K562 (cell line): ENCODE measurements around the gene HAP1. TPM values are rescaled to one million over a fixed set of nuclear protein-coding genes. Genes with fewer than 3 reads are reported as not detected.

Experiments used
- BCOR ChIP-seq: fragments of 450-650 bp; IDR thresholded peaks from 2 replicates; pipeline ENCODE4 v1.6.1; 2016
- BMI1 ChIP-seq: fragments of 150-350 bp; IDR thresholded peaks from 2 replicates; pipeline ENCODE4 v1.6.1; 2014; ENCODE audit warnings: low read length
- C11orf30 ChIP-seq: fragments of 450-650 bp; IDR thresholded peaks from 2 replicates; pipeline ENCODE4 v1.6.1; 2016; ENCODE audit warnings: low read depth, mild to moderate bottlenecking
- CBFA2T2 ChIP-seq: fragments of 450-650 bp; conservative IDR thresholded peaks from 2 replicates; pipeline ENCODE4 v1.6.1; 2017; ENCODE audit warnings: mild to moderate bottlenecking
- CTCFL ChIP-seq: IDR thresholded peaks from 2 replicates; pipeline ENCODE4 v1.6.1; 2011; ENCODE audit warnings: borderline replicate concordance, low read depth, mild to moderate bottlenecking, moderate library complexity, low read length; ENCODE audit not compliant: insufficient read depth, poor library complexity, severe bottlenecking
- EGR1 ChIP-seq: fragments of 450-650 bp; conservative IDR thresholded peaks from 2 replicates; pipeline ENCODE4 v1.6.1; 2017; ENCODE audit warnings: mild to moderate bottlenecking
- ELF4 ChIP-seq: fragments of 450-650 bp; formaldehyde crosslinking; IDR thresholded peaks from 2 replicates; pipeline ENCODE4 v1.4.0; 2022; ENCODE audit warnings: missing genetic modification characterization
- ESRRB ChIP-seq: fragments of 250-450 bp; sonication (Bioruptor Pico); IDR thresholded peaks from 2 replicates; pipeline ENCODE4 v1.5.0; 2020; ENCODE audit warnings: mild to moderate bottlenecking, moderate library complexity, borderline replicate concordance
- HBP1 ChIP-seq: fragments of 450-650 bp; formaldehyde crosslinking; IDR thresholded peaks from 2 replicates; pipeline ENCODE4 v1.4.0; 2022; ENCODE audit warnings: missing genetic modification characterization
- MAFG ChIP-seq: fragments of 450-650 bp; conservative IDR thresholded peaks from 2 replicates; pipeline ENCODE4 v1.6.1; 2016; ENCODE audit warnings: missing genetic modification characterization, missing compliant biosample characterization
- MBD2 ChIP-seq: sonication (generic); IDR thresholded peaks from 2 replicates; pipeline ENCODE4 v1.6.1; 2016; ENCODE audit warnings: low read depth, borderline replicate concordance
- PHF20 ChIP-seq: fragments of 450-650 bp; IDR thresholded peaks from 2 replicates; pipeline ENCODE4 v1.6.1; 2018; ENCODE audit not compliant: partially characterized antibody
- PKNOX1 ChIP-seq: fragments of 450-650 bp; IDR thresholded peaks from 2 replicates; pipeline ENCODE4 v1.6.1; 2016
- PPARD ChIP-seq: fragments of 250-450 bp; sonication (Bioruptor Pico); IDR thresholded peaks from 2 replicates; pipeline ENCODE4 v1.8.0; 2022; ENCODE audit warnings: inconsistent platforms, mild to moderate bottlenecking, moderate library complexity
- TAL1 ChIP-seq: fragments of 450-650 bp; IDR thresholded peaks from 2 replicates; pipeline ENCODE4 v1.6.1; 2016; ENCODE audit warnings: mild to moderate bottlenecking
- TARDBP ChIP-seq: fragments of 450-650 bp; IDR thresholded peaks from 2 replicates; pipeline ENCODE4 v1.6.1; 2016
- TFAP4 ChIP-seq: sonication (generic); formaldehyde crosslinking; IDR thresholded peaks from 2 replicates; pipeline ENCODE4 v1.8.0; 2022; ENCODE audit warnings: missing genetic modification reagents, mild to moderate bottlenecking, moderate library complexity, borderline replicate concordance
- THRAP3 ChIP-seq: fragments of 450-650 bp; IDR thresholded peaks from 2 replicates; pipeline ENCODE4 v1.6.1; 2016; ENCODE audit warnings: mild to moderate bottlenecking, inconsistent platforms, borderline replicate concordance
- ZC3H8 ChIP-seq: fragments of 450-650 bp; IDR thresholded peaks from 2 replicates; pipeline ENCODE4 v1.6.1; 2017
- ZFP1 ChIP-seq: fragments of 450-650 bp; formaldehyde crosslinking; IDR thresholded peaks from 2 replicates; pipeline ENCODE4 v1.4.0; 2020; ENCODE audit warnings: mild to moderate bottlenecking, mixed read lengths
- ZNF175 ChIP-seq: fragments of 200-800 bp; sonication (Bioruptor generic); IDR thresholded peaks from 2 replicates; pipeline ENCODE4 v1.6.1; 2016; ENCODE audit warnings: low read depth, mild to moderate bottlenecking, missing genetic modification characterization, missing compliant biosample characterization
- ZNF184 ChIP-seq: sonication (generic); formaldehyde crosslinking; IDR thresholded peaks from 2 replicates; pipeline ENCODE4 v1.5.0; 2020; ENCODE audit warnings: missing genetic modification reagents
- ZNF316 ChIP-seq: fragments of 450-650 bp; IDR thresholded peaks from 2 replicates; pipeline ENCODE4 v1.6.1; 2016
- ZNF699 ChIP-seq: fragments of 250-450 bp; sonication (Bioruptor Pico); IDR thresholded peaks from 2 replicates; pipeline ENCODE4 v1.8.0; 2021; ENCODE audit warnings: mild to moderate bottlenecking, moderate library complexity; ENCODE audit not compliant: insufficient replicate concordance
- polyA plus RNA-seq, 8 experiments: library from polyadenylated mRNA; depleted of rRNA in 4 of 8; stranded (reverse) in 5 of 8; unstranded in 3 of 8; fragments of >200 nt; fragmentation: Nextera tagmentation in 2 of 8; fragmentation: Illumina TruSeq in 1 of 8; extraction: Ambion mirVana in 2 of 8; extraction: Trizol in 1 of 8; gene quantifications; 2 replicates each; pipeline versions ENCODE4 v1.2.1 to v1.2.3, GENCODE V29; 2011 to 2014; ENCODE audit warnings: inconsistent platforms in 1 of 8, missing spikeins in 1 of 8
- total RNA-seq, 7 experiments: library from RNA; depleted of rRNA in 6 of 7; stranded (reverse); fragments of >200 nt in 6 of 7; fragmentation: Illumina TruSeq in 2 of 7; extraction: Trizol in 2 of 7; gene quantifications; 2 replicates each; pipeline versions ENCODE4 v1.2.1 to v1.2.3, GENCODE V29; 2011 to 2021; ENCODE audit warnings: low replicate concordance in 1 of 7

HAP1 gene
- total and polyA plus RNA-seq, 9 of the 15 experiments (the other 6 are each of a cell fraction or from before 2014, with no cell fraction given), result under 0.01 to 0.09 (median 0.04) TPM; not detected in 6

- TF ChIP-seq ZNF699 (CRISPR knock-in tag) (no peak), ESRRB (no peak), PHF20 (no peak), MBD2 (peak; percentile 46; the same call in 1 of the 2 replicates), BCOR (peak; percentile 24; the same call in 1 of the 2 replicates), MAFG (tag) (no peak), CBFA2T2 (peak; percentile 83), ZNF175 (peak; percentile 70; the same call in 1 of the 2 replicates), TARDBP (0 out of 2 replicates have a peak, but pooled peaks have one; percentile 32), TFAP4 (CRISPR knock-in tag) (no peak), BMI1 (no peak), ZFP1 (CRISPR knock-in tag) (no peak), ZNF184 (CRISPR knock-in tag) (no peak), ZC3H8 (no peak), PKNOX1 (peak; percentile 93), ELF4 (CRISPR knock-in tag) (no peak), PPARD (CRISPR knock-in tag) (no peak), HBP1 (CRISPR knock-in tag) (no peak), ZNF316 (no peak; the same call in none of the 2 replicates), CTCFL (no peak), EGR1 (0 out of 2 replicates have a peak, but pooled peaks have one; percentile 12), C11orf30 (peak; percentile 47), TAL1 (peak; percentile 86), THRAP3 (peak; percentile 32; the same call in 1 of the 2 replicates)
Measured at GRCh38 chr17:41678907-41679739, 55.3 kb downstream of the HAP1 start (continued).
